ENCODE results near the gene ARHGEF17.

ARHGEF17 gene

DNA sequence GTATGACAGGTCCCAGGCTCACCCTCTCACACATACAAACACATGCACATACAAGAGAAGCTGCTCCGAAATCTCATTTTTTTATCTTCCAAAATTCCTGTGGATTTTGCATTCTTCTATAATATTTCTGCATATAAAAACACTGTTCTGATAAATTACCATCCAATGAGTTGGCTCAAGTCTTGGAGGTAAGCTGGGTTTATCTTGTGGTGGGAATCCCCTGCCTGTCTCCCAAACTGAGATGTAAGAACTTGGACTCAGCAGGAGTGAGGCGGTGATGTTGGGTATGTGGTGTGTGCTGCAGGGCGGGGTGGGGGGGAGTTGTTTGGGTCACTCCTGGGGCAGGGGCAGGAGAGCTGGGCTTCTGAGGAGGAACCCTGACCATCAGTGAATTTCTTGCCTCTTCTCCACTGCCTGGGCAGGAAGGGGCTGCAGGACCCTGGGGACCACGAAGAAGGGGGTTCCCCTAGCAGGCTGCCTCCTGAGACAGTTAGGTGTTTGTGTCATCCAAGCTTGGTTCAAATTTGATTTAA is 42.7 kb upstream of the ARHGEF17 start:
- TF ChIP-seq, protein P1, sequence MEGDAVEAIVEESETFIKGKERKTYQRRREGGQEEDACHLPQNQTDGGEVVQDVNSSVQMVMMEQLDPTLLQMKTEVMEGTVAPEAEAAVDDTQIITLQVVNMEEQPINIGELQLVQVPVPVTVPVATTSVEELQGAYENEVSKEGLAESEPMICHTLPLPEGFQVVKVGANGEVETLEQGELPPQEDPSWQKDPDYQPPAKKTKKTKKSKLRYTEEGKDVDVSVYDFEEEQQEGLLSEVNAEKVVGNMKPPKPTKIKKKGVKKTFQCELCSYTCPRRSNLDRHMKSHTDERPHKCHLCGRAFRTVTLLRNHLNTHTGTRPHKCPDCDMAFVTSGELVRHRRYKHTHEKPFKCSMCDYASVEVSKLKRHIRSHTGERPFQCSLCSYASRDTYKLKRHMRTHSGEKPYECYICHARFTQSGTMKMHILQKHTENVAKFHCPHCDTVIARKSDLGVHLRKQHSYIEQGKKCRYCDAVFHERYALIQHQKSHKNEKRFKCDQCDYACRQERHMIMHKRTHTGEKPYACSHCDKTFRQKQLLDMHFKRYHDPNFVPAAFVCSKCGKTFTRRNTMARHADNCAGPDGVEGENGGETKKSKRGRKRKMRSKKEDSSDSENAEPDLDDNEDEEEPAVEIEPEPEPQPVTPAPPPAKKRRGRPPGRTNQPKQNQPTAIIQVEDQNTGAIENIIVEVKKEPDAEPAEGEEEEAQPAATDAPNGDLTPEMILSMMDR (IDR thresholded peaks at IDR 0.05) = no peak
- Histone ChIP-seq H3K27ac (peak overlapping the region; percentile 68 to 85), H3K4me3 (peak overlapping the region; percentile 68)
- peak; percentile 65 for DNase-seq (ENCODE audit: low spot score)

DNA sequence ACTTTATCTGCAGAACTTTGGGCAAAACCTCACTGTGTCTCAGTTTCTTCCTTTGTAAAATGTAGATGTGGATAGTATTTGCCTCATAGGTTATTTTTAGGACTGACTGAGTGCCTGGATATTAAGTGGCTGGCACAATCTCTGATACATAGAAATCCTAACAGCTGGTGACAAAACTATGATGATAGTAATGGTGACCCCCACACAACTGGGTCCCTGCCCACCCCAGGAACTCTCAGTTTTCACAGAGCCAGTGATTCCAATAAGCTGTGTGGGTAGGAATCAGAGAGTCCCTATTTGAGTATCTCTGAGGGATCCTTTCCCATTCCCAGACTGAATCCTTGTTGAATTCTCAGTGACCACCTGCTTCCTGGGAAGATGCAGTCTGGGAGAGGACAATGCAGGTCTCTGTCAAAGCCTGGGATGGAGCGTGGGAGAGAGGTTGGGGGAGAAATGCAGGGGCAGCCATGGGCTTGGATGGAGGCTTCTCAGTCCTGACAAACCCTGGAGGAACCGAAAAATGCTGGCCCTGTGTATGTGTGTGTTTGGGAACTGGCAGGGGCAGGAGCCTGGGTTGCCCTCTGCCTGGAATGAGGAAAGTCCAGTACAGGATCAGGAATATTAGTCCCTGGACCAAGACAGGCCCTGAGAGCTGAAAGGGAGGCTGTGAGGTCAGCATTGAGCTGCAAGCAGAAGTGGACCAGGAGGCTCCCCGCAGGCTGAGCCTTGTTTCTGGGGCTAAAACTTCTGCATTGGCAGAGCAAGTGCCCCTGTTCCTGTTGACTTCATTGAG is 42.0 kb upstream of the ARHGEF17 start:
- peak; percentile 73 for DNase-seq (ENCODE audit: low spot score)
- Histone ChIP-seq H3K4me3 (no peak overlapping the region), H3K27ac (peak overlapping the region; percentile 68 to 85)
- TF ChIP-seq, protein P1 (IDR thresholded peaks at IDR 0.05) = no peak

DNA sequence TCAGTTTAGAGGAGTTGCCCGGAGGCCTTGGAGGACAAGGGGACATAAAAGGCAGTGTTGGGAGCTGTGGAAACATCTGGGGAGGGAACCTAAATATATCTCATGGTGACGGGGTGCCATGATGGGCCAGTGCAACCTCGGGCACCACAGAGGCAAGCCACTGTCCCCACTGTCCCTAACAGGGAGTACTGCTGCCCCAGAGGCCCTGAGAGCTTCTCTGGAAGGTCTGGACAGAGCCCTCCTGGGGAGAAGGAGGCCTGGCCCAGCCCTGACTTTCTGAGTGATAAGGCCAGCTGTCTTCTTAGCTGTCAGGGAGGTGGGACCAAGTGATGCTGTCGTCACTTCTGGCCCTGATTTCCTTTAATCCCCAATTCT is 41.4 kb upstream of the ARHGEF17 start:
- no peak for DNase-seq (ENCODE audit: low spot score)
- H3K27ac ChIP-seq = peak overlapping the region; percentile 68 to 85
- TF ChIP-seq, protein P1 (IDR thresholded peaks at IDR 0.05) = no peak
- H3K4me3 ChIP-seq = no peak overlapping the region

DNA sequence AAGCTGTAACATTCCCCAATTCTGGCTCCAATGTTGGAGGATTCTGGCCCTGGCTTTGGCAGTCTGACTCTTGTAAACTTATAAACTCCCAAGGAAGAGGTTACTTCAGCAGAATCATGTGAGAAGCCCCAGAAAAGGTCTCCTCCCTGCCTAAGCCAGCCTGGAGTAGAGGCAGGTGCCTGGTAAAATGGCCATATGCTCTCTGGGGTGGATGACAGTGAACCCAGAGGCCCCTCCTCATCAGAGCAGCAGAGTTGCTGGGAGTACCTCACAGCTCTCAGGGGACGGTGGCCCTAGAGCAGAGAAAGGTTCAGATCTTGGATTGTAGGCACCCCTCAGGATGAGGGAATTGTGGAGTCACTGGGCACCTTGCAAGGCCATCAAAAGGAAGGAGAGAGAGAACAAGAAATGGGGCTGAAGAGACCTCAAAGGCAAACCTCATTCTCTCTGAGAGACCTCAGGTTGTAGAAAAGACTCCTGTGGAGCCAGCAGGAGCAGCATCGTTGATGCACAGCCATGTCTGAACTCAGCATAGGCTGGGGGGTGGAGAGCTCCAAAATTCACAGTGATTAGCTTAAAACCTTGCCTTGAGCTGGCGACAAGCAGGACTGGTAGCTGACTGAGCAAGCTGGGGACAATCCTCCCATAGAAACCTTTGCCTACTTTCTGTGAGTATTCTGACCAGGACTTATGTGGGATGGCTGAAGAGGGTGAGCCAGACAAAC is 40.8 kb upstream of the ARHGEF17 start:
- H3K4me3 ChIP-seq = no peak overlapping the region
- DNase-seq (ENCODE audit: low spot score) = peak; percentile 62
- H3K27ac ChIP-seq = peak overlapping the region; percentile 68 to 85
- TF ChIP-seq, protein P1 (IDR thresholded peaks at IDR 0.05) = no peak

DNA sequence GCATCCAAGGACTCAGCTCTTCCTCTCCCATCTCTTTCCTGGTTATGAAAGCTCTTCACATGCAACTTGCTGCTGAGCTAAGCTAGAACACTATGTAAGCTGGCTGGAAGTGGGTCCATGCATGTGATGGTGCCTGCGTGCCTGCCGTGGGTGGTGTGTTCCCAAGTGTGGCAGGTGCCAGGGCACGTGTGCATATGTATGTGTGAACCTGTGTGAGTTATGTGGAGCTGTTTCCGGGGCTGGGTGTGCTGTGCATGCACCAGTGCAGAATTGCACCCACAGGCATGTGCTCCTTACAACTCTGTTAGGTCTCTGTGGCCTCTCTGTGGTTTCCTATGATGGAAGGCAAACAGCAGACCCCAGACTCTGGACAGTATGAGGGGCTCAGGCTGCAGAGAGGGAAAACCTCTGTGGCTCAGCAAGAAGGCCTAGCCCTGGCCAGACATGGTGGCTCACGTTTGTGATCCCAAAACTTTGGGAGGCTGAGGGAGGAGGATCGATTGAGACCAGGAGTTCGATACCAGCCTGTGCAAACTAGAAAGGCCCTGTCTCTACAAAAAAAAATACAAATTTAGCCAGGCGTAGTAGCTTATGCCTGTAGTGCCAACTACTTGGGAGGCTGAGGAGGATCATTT is 40.1 kb upstream of the ARHGEF17 start:
- Histone ChIP-seq H3K27ac (peak overlapping the region in 1 of 2 donors; percentile 85), H3K4me3 (no peak overlapping the region)
- TF ChIP-seq, protein P1 (IDR thresholded peaks at IDR 0.05) = no peak
- peak; percentile 73 for DNase-seq (ENCODE audit: low spot score)

DNA sequence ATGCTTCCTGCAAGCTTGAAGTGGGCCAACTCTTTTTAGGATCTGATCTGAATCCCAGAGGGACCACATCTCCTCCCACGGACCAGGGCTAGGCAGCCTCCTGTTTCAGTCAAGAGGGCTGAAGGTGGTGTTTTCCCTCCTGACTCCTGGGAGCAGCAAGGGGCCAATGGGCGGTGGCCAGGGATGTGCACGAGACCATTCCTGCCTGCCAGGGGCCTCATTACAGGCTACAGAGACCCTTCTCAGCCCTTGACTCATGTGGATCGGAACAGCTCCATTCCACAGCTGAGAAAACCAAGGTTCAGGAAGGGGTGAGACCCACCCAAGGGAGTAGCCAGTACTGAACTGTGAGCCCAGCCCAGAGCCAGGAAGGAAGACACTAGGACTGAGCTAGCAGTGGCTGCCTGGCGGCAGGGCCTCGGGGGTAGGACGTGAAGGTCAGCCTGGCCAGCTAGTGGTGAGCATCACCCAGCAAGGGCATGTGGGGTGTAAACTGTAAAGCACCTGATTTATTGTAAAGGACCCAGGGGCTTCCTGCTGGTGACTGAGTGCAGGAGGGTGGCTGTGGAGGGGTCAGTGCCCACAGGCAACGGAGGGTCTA is 39.3 kb upstream of the ARHGEF17 start:
- H3K4me3 ChIP-seq = no peak overlapping the region
- no peak overlapping the region for H3K27ac ChIP-seq
- TF ChIP-seq, protein P1 (IDR thresholded peaks at IDR 0.05) = no peak
- peak; percentile 61 for DNase-seq (ENCODE audit: low spot score)

All from coronary artery (tissue), 2 donors.